ENCODE measurements around the gene RECK.
A peak's percentile ranks its signal among the peaks of the same experiment; 100 is the strongest.

RECK gene

DNA sequence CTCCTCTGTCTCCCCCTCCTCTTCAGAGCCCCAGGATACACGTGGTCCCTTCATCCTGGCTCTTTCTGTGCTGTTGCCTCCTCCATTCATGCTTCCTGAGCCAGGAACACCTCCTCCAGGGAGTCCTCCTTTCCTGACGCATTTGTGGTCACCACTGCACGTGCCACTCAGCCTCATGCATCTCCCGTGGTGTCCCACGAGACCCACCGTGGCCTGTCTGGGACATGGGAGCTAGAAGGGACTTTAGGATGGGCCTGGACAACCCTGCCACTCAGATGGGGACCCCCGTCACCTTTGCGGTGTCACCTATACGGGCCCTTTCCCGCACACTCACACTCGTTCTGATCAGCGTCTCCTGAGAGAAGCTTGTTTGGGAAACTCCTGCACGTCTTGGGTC, 106.5 kb downstream of the RECK start:
- no peak overlapping the region for H2AFZ ChIP-seq
- no peak overlapping the region for H3K9ac ChIP-seq
- H3K4me3 ChIP-seq (ENCODE audit: low read depth, low read length), result no peak overlapping the region
- H3K27ac ChIP-seq, result peak overlapping the region; percentile 32
- peak overlapping the region; percentile 30 for H3K4me2 ChIP-seq (ENCODE audit: low read length)
- no peaks in the 10 kb centered on the region for H3K9me3 ChIP-seq (ENCODE audit: control insufficient read depth, low read length)
- no peaks in the 10 kb centered on the region for H3K4me1 ChIP-seq
- H3K79me2 ChIP-seq, result no peaks in the 10 kb centered on the region
- TF ChIP-seq, protein P1, sequence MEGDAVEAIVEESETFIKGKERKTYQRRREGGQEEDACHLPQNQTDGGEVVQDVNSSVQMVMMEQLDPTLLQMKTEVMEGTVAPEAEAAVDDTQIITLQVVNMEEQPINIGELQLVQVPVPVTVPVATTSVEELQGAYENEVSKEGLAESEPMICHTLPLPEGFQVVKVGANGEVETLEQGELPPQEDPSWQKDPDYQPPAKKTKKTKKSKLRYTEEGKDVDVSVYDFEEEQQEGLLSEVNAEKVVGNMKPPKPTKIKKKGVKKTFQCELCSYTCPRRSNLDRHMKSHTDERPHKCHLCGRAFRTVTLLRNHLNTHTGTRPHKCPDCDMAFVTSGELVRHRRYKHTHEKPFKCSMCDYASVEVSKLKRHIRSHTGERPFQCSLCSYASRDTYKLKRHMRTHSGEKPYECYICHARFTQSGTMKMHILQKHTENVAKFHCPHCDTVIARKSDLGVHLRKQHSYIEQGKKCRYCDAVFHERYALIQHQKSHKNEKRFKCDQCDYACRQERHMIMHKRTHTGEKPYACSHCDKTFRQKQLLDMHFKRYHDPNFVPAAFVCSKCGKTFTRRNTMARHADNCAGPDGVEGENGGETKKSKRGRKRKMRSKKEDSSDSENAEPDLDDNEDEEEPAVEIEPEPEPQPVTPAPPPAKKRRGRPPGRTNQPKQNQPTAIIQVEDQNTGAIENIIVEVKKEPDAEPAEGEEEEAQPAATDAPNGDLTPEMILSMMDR (IDR thresholded peaks at IDR 0.05), result no peak
- H3K27me3 ChIP-seq (ENCODE audit: control insufficient read depth, insufficient read depth, low read length), result no peaks in the 10 kb centered on the region
- H3K36me3 ChIP-seq (ENCODE audit: control insufficient read depth, insufficient read depth, low read length), result no peaks in the 10 kb centered on the region

DNA sequence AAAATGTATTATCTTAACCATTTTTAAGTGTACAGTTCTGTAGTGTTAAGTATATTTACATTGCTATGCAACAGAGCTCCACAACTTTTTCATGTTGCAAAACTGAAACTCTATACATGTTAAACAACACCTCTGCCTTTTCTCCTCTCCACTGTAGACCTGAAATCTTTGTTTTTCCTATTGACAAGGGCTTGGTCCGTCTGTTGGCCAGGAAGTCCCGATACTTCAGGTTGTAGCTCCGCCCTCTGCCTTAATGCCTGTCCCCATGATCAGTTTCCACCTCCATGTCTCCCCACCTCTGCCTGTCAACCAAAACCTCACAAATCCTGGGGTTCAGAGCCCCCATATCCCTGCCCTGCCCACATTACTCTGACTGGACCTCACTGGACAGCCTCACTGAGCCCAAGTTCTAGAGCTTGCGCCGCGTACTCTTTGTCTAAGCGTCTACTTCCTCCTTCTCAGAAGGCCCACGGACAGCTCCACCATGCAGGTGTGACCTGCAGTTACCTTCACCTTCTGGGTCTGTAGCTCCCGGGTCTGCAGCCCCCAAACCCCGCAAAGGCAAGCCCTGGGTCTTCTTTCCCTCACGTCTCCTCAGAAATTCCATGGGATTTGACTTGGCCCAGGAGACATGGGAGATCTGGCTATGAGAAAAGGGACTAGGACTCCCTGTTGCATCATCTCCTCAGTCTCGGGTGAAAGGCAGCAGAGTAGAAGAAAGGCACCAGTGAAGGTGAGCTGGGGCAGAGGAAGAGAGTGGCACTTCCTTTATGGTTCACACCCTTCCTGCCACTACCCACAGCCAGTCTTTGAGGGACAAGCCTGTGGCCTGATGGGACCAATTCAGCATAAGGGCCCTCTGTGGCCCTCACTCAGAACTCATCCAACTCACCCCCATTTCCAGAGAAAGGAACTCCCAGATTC, 107.9 kb downstream of the RECK start:
- H3K4me1 ChIP-seq, result no peaks in the 10 kb centered on the region
- H2AFZ ChIP-seq, result no peak overlapping the region
- H3K9me3 ChIP-seq (ENCODE audit: control insufficient read depth, low read length), result no peaks in the 10 kb centered on the region
- no peak overlapping the region for H3K4me3 ChIP-seq (ENCODE audit: low read depth, low read length)
- no peak overlapping the region for H3K9ac ChIP-seq
- no peaks in the 10 kb centered on the region for H3K79me2 ChIP-seq
- TF ChIP-seq, protein P1 (IDR thresholded peaks at IDR 0.05), result no peak
- H3K36me3 ChIP-seq (ENCODE audit: control insufficient read depth, insufficient read depth, low read length), result no peaks in the 10 kb centered on the region
- H3K27me3 ChIP-seq (ENCODE audit: control insufficient read depth, insufficient read depth, low read length), result no peaks in the 10 kb centered on the region
- H3K27ac ChIP-seq, result no peak overlapping the region
- H3K4me2 ChIP-seq (ENCODE audit: low read length), result no peak overlapping the region

DNA sequence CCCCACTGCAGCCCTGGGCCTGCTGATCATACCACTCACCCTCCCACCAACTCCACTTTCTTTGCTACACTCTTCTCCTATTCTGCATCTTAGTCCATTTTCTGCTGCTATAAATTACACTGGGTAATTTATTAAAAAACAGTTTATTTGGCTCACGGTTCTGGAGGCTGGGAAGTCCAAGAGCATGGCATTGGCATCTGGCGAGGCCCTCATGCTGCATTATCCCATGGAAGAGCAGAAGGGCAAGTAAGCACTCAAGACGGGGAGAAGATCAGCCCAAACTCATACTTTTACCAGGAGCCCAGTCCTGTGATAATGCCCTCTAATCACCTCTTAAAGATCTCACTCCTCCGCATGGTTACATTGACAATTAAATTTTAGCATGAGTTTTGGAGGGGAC, 109.3 kb downstream of the RECK start:
- Histone ChIP-seq H3K27me3 (ENCODE audit: control insufficient read depth, insufficient read depth, low read length) (no peaks in the 10 kb centered on the region), H3K79me2 (no peaks in the 10 kb centered on the region), H3K36me3 (ENCODE audit: control insufficient read depth, insufficient read depth, low read length) (no peaks in the 10 kb centered on the region), H2AFZ (no peak overlapping the region), H3K9me3 (ENCODE audit: control insufficient read depth, low read length) (no peaks in the 10 kb centered on the region), H3K4me2 (ENCODE audit: low read length) (no peak overlapping the region), H3K27ac (no peak overlapping the region), H3K4me3 (ENCODE audit: low read depth, low read length) (no peak overlapping the region), H3K4me1 (no peaks in the 10 kb centered on the region), H3K9ac (no peak overlapping the region)
- TF ChIP-seq, protein P1 (IDR thresholded peaks at IDR 0.05), result no peak

DNA sequence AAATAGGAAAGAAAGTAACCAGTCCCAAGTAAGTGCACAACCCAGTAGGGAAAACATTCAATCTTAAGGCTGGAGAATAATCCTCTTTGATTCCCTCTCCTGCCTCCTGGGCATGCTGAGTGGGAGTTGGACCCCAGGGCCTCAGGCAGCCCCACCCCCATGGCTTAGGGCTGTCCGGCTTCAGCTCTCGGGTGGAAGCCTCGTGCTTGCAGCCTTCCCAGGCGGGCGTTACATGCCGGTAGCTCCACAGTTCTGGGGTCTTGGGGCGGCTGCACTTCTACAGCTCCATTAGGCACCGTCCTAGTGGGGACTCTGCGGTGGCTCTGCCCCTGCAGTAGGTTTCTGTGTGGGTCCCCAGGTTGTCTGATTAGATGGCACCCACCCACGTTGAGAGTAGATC, 109.9 kb downstream of the RECK start:
- Histone ChIP-seq H2AFZ (no peak overlapping the region), H3K4me2 (ENCODE audit: low read length) (no peak overlapping the region), H3K36me3 (ENCODE audit: control insufficient read depth, insufficient read depth, low read length) (no peaks in the 10 kb centered on the region), H3K9ac (no peak overlapping the region), H3K9me3 (ENCODE audit: control insufficient read depth, low read length) (no peaks in the 10 kb centered on the region), H3K4me3 (ENCODE audit: low read depth, low read length) (no peak overlapping the region), H3K27me3 (ENCODE audit: control insufficient read depth, insufficient read depth, low read length) (no peaks in the 10 kb centered on the region), H3K4me1 (no peaks in the 10 kb centered on the region), H3K27ac (no peak overlapping the region), H3K79me2 (no peaks in the 10 kb centered on the region)
- TF ChIP-seq, protein P1 (IDR thresholded peaks at IDR 0.05), result no peak
